OCI-LY7 (cell line): ENCODE results near the gene NAP1L4. TPM values are rescaled to one million over a fixed set of nuclear protein-coding genes. Genes with fewer than 3 reads are reported as not detected.

Experiments
- BruUV-seq: library from RNA; stranded (reverse); fragments of 400-500 nt; replicated peaks from 2 replicates; lab custom pipeline; 2021; lab: Mats Ljungman, UMichigan
- CTCF ChIA-PET: fragments of 300-600 bp; sonication (Branson Sonifier 250); formaldehyde crosslinking; loops from one replicate; lab custom pipeline; 2022; ENCODE audit warnings: antibody characterized with exemption; ENCODE audit not compliant: unreplicated experiment; lab: Charles Lee
- POLR2A ChIA-PET: fragments of 300-600 bp; sonication (Branson Sonifier 250); formaldehyde crosslinking; loops from one replicate; lab custom pipeline; 2022; ENCODE audit warnings: antibody characterized with exemption; lab: Charles Lee
- DNase-seq: peaks from one replicate; pipeline ENCODE4 v3.0.0-alpha.2; 2015; ENCODE audit warnings: low spot score
- H2AFZ ChIP-seq: fragments of 200-600 bp; sonication (generic), shearing (Covaris generic); 2 replicates; pipeline ENCODE4 v1.6.1; 2014; ENCODE audit warnings: mild to moderate bottlenecking, antibody characterized with exemption, low read length, moderate library complexity
- H3K27ac ChIP-seq: fragments of 200-600 bp; sonication (generic); 2 replicates; pipeline ENCODE4 v1.5.1; 2014; ENCODE audit warnings: mixed run types, low read depth, mild to moderate bottlenecking, moderate library complexity, low read length, inconsistent platforms; ENCODE audit not compliant: poor library complexity, severe bottlenecking
- H3K36me3 ChIP-seq: fragments of 200-600 bp; sonication (generic); 2 replicates; pipeline ENCODE4 v1.6.1; 2014; ENCODE audit warnings: mild to moderate bottlenecking, antibody characterized with exemption, low read length, moderate library complexity, mixed read lengths; ENCODE audit not compliant: insufficient read depth
- H3K4me1 ChIP-seq: fragments of 200-600 bp; sonication (generic); 2 replicates; pipeline ENCODE4 v1.5.1; 2014; ENCODE audit warnings: mild to moderate bottlenecking, low read length; ENCODE audit not compliant: insufficient read depth, poor library complexity, severe bottlenecking
- H3K4me2 ChIP-seq: fragments of 200-600 bp; sonication (generic); 2 replicates; pipeline ENCODE4 v1.6.1; 2014; ENCODE audit warnings: mild to moderate bottlenecking, low read length
- H3K4me3 ChIP-seq: fragments of 200-600 bp; sonication (generic); 2 replicates; pipeline ENCODE4 v1.5.1; 2014; ENCODE audit warnings: mild to moderate bottlenecking, low read depth, low read length; ENCODE audit not compliant: poor library complexity, severe bottlenecking
- H3K79me2 ChIP-seq: fragments of 200-600 bp; sonication (generic); 2 replicates; pipeline ENCODE4 v1.6.1; 2016; ENCODE audit warnings: low read depth, mild to moderate bottlenecking, low read length, moderate library complexity, mixed read lengths; ENCODE audit not compliant: insufficient read depth
- H3K9me2 ChIP-seq: fragments of 200-600 bp; sonication (generic); 2 replicates; pipeline ENCODE4 v1.6.1; 2016; ENCODE audit warnings: mild to moderate bottlenecking, low read length, mixed read lengths; ENCODE audit not compliant: insufficient read depth
- H3K9me3 ChIP-seq: fragments of 200-600 bp; sonication (generic); 2 replicates; pipeline ENCODE4 v1.6.1; 2014; ENCODE audit warnings: mild to moderate bottlenecking, mixed run types, low read length, mixed read lengths
- H4K20me1 ChIP-seq: fragments of 200-600 bp; sonication (generic); 2 replicates; pipeline ENCODE4 v1.6.1; 2014; ENCODE audit warnings: mild to moderate bottlenecking, antibody characterized with exemption, low read length, moderate library complexity, mixed read lengths; ENCODE audit not compliant: insufficient read depth
- EZH2phosphoT487 ChIP-seq: fragments of 200-600 bp; sonication (generic); IDR thresholded peaks from 2 replicates; pipeline ENCODE4 v1.6.1; 2018; ENCODE audit warnings: low read depth, borderline replicate concordance, mild to moderate bottlenecking, mixed run types, antibody characterized with exemption, low read length, moderate library complexity, mixed read lengths
- intact Hi-C: fragments of 100-400 bp; cut with micrococcal nuclease; formaldehyde crosslinking; loops from one replicate; pipeline ENCODE4 v1.10.0; 2022; ENCODE audit not compliant: unreplicated experiment
- total RNA-seq, 2 experiments: library from RNA; depleted of rRNA in 1 of 2; stranded (reverse); fragments of >200 nt in 1 of 2; shearing (Covaris generic) in 1 of 2; gene quantifications; 2 replicates each; pipeline ENCODE4 v1.2.3, GENCODE V29; 2014 to 2022
- TF ChIP-seq, protein P1 (sequence below): fragments of 200-600 bp; sonication (generic); conservative IDR thresholded peaks from 2 replicates; pipeline ENCODE4 v1.5.1; 2014; ENCODE audit warnings: mild to moderate bottlenecking, antibody characterized with exemption, low read length, moderate library complexity, mixed read lengths

NAP1L4 gene
- total RNA-seq, 2 experiments from 2014 or later, result 152 to 183 TPM

- TF ChIP-seq, protein P1, sequence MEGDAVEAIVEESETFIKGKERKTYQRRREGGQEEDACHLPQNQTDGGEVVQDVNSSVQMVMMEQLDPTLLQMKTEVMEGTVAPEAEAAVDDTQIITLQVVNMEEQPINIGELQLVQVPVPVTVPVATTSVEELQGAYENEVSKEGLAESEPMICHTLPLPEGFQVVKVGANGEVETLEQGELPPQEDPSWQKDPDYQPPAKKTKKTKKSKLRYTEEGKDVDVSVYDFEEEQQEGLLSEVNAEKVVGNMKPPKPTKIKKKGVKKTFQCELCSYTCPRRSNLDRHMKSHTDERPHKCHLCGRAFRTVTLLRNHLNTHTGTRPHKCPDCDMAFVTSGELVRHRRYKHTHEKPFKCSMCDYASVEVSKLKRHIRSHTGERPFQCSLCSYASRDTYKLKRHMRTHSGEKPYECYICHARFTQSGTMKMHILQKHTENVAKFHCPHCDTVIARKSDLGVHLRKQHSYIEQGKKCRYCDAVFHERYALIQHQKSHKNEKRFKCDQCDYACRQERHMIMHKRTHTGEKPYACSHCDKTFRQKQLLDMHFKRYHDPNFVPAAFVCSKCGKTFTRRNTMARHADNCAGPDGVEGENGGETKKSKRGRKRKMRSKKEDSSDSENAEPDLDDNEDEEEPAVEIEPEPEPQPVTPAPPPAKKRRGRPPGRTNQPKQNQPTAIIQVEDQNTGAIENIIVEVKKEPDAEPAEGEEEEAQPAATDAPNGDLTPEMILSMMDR, result no peak
- TF ChIP-seq EZH2phosphoT487, result no peak
- peak overlapping the region; percentile 97 for H3K4me3 ChIP-seq
- peak overlapping the region; percentile 76 for H3K4me2 ChIP-seq
- no peak overlapping the region for H2AFZ ChIP-seq
- no peaks in the 10 kb centered on the region; the same call in 1 of the 2 replicates for H3K9me3 ChIP-seq
- ChIA-PET POLR2A (interaction anchor here (0.6 to 2.1 kb wide), 7 partner anchors 9 to 71 kb away, joined by 3 to 8 read pairs (median 3); no protein-coding TSS in a partner anchor), CTCF (no interaction called here)
- peaks cover 22% of the 10 kb centered on the region for H3K4me1 ChIP-seq
- peak overlapping the region; percentile 35 for H3K27ac ChIP-seq
- DNase-seq, result peak; percentile 16
- H3K9me2 ChIP-seq, result no peaks in the 10 kb centered on the region
- peaks cover 48% of the 10 kb centered on the region for H4K20me1 ChIP-seq
- H3K79me2 ChIP-seq, result peaks cover 78% of the 10 kb centered on the region
- H3K36me3 ChIP-seq, result peaks cover 76% of the 10 kb centered on the region
- no TSS peak for BruUV-seq
- intact Hi-C loops, result no loop called here
Observed at GRCh38 chr11:2989006-2989405, 3.1 kb downstream of the NAP1L4 start.

- no peak for TF ChIP-seq EZH2phosphoT487
- TF ChIP-seq, protein P1, result no peak
- Histone ChIP-seq H2AFZ (no peak overlapping the region), H3K4me3 (peak overlapping the region; percentile 97), H3K27ac (peak overlapping the region; percentile 35), H3K79me2 (peaks cover 87% of the 10 kb centered on the region), H3K9me2 (no peaks in the 10 kb centered on the region), H3K36me3 (peaks cover 84% of the 10 kb centered on the region), H4K20me1 (peaks cover 48% of the 10 kb centered on the region), H3K4me1 (peaks cover 22% of the 10 kb centered on the region), H3K9me3 (no peaks in the 10 kb centered on the region; the same call in 1 of the 2 replicates), H3K4me2 (peak overlapping the region; percentile 76)
- BruUV-seq, result no TSS peak
- DNase-seq, result no peak
- intact Hi-C loops, result no loop called here
- ChIA-PET POLR2A (interaction anchor here (1.0 to 2.1 kb wide), 5 partner anchors 8 to 35 kb away, joined by 3 to 8 read pairs (median 3); no protein-coding TSS in a partner anchor), CTCF (no interaction called here)
Observed at GRCh38 chr11:2987881-2988861, 4.0 kb downstream of the NAP1L4 start.
